Glutamatergic neuron (in vitro differentiated cells): ENCODE results near the gene MAP3K5. TPM values are rescaled to one million over a fixed set of nuclear protein-coding genes. Genes with fewer than 3 reads are reported as not detected.

Experiments
- DNase-seq: peaks from one replicate; pipeline ENCODE4 v3.0.0; 2022
- H3K27ac Mint-ChIP-seq: one replicate; pipeline ENCODE4 v1.8.0; 2020; ENCODE audit warnings: mild to moderate bottlenecking, mixed read lengths, inconsistent platforms; ENCODE audit not compliant: unreplicated experiment
- H3K27me3 Mint-ChIP-seq: one replicate; pipeline ENCODE4 v1.8.0; 2020; ENCODE audit warnings: mild to moderate bottlenecking, moderate library complexity, mixed read lengths, inconsistent platforms; ENCODE audit not compliant: unreplicated experiment
- H3K36me3 Mint-ChIP-seq: one replicate; pipeline ENCODE4 v1.8.0; 2020; ENCODE audit warnings: mild to moderate bottlenecking, mixed read lengths, inconsistent platforms; ENCODE audit not compliant: unreplicated experiment
- H3K4me1 Mint-ChIP-seq: one replicate; pipeline ENCODE4 v1.8.0; 2020; ENCODE audit warnings: mild to moderate bottlenecking, low read depth, mixed read lengths, inconsistent platforms; ENCODE audit not compliant: unreplicated experiment
- H3K4me3 Mint-ChIP-seq: one replicate; pipeline ENCODE4 v1.8.0; 2020; ENCODE audit warnings: mild to moderate bottlenecking, mixed read lengths, inconsistent platforms; ENCODE audit not compliant: unreplicated experiment
- H3K9me3 Mint-ChIP-seq: one replicate; pipeline ENCODE4 v1.8.0; 2020; ENCODE audit warnings: mild to moderate bottlenecking, moderate library complexity, mixed read lengths, inconsistent platforms; ENCODE audit not compliant: unreplicated experiment
- CTCF ChIP-seq: fragments of 200-600 bp; sonication (generic); IDR thresholded peaks from one replicate; pipeline ENCODE4 v1.5.0; 2021; ENCODE audit not compliant: partially characterized antibody, unreplicated experiment
- total RNA-seq: library from RNA; stranded (reverse); fragmentation: NEBNext Ultra II Directional; extraction: Animal tissue kit (Norgen Biotek cat#: 25700); gene quantifications from one replicate; pipeline ENCODE4 v1.2.1, GENCODE V29; 2021; ENCODE audit not compliant: unreplicated experiment

The MAP3K5 gene
- total RNA-seq, 1 donor from 2014 or later: 0.66 TPM

- Mint-ChIP-seq H3K36me3 (no peaks in the 10 kb centered on the region), H3K4me3 (no peak overlapping the region), H3K4me1 (no peaks in the 10 kb centered on the region), H3K27me3 (no peaks in the 10 kb centered on the region), H3K27ac (no peak overlapping the region), H3K9me3 (no peaks in the 10 kb centered on the region)
- no peak for TF ChIP-seq CTCF
- DNase-seq: no peak
These were observed 228.7 kb downstream of the MAP3K5 start for GRCh38 chr6:136563386-136564152.

- no peak for DNase-seq
- Mint-ChIP-seq H3K27ac (no peak overlapping the region), H3K4me3 (no peak overlapping the region), H3K27me3 (no peaks in the 10 kb centered on the region), H3K4me1 (no peaks in the 10 kb centered on the region), H3K36me3 (no peaks in the 10 kb centered on the region), H3K9me3 (no peaks in the 10 kb centered on the region)
- TF ChIP-seq CTCF: no peak
These were observed 230.1 kb downstream of the MAP3K5 start for GRCh38 chr6:136562211-136562610.

- H3K36me3 Mint-ChIP-seq: no peaks in the 10 kb centered on the region
- no peak for TF ChIP-seq CTCF
- peaks cover 12% of the 10 kb centered on the region for H3K27me3 Mint-ChIP-seq
- peaks cover 4% of the 10 kb centered on the region for H3K9me3 Mint-ChIP-seq
- H3K27ac Mint-ChIP-seq: no peak overlapping the region
- peaks cover 7% of the 10 kb centered on the region for H3K4me1 Mint-ChIP-seq
- H3K4me3 Mint-ChIP-seq: no peak overlapping the region
- no peak for DNase-seq
These were observed 239.0 kb downstream of the MAP3K5 start for GRCh38 chr6:136553166-136553787.

- no peak for TF ChIP-seq CTCF
- peaks cover 4% of the 10 kb centered on the region for H3K9me3 Mint-ChIP-seq
- H3K27ac Mint-ChIP-seq: no peak overlapping the region
- H3K36me3 Mint-ChIP-seq: no peaks in the 10 kb centered on the region
- no peak overlapping the region for H3K4me3 Mint-ChIP-seq
- H3K27me3 Mint-ChIP-seq: peaks cover 12% of the 10 kb centered on the region
- DNase-seq: no peak
- H3K4me1 Mint-ChIP-seq: peaks cover 7% of the 10 kb centered on the region
These were observed 240.2 kb downstream of the MAP3K5 start for GRCh38 chr6:136552054-136552453.

- Mint-ChIP-seq H3K4me1 (peaks cover 10% of the 10 kb centered on the region), H3K36me3 (no peaks in the 10 kb centered on the region), H3K9me3 (peaks cover 4% of the 10 kb centered on the region), H3K27ac (no peak overlapping the region), H3K4me3 (peak overlapping the region; percentile 66), H3K27me3 (peaks cover 12% of the 10 kb centered on the region)
- no peak for TF ChIP-seq CTCF
- no peak for DNase-seq
These were observed 241.2 kb downstream of the MAP3K5 start for GRCh38 chr6:136551103-136551502.
